GM23338 (cell line): ENCODE data around the gene ATAD3B. TPM values are rescaled to one million over a fixed set of nuclear protein-coding genes. Genes with fewer than 3 reads are reported as not detected.
A peak's percentile ranks its signal among the peaks of the same experiment; 100 is the strongest.

Experiments used
- ATAC-seq: fragments of 200-7000 bp; cut with Tn5 transposase; 3 replicates; pipeline ENCODE4 v1.9.1; 2020
- DNase-seq: peaks from one replicate; pipeline ENCODE4 v3.0.0-alpha.2; 2015; ENCODE audit warnings: low spot score
- H2AFZ ChIP-seq: fragments of 200-600 bp; sonication (generic); 2 replicates; pipeline ENCODE4 v1.8.0; 2016; ENCODE audit warnings: antibody characterized with exemption, mild to moderate bottlenecking, moderate library complexity
- H3F3A ChIP-seq: fragments of 200-600 bp; sonication (generic); replicated peaks from 2 replicates; pipeline ENCODE4 v1.8.0; 2017; ENCODE audit warnings: antibody characterized with exemption, mixed run types, low read depth
- H3K27ac ChIP-seq: fragments of 200-600 bp; sonication (generic); 2 replicates; pipeline ENCODE4 v1.6.1; 2016; ENCODE audit warnings: low read depth
- H3K27me3 ChIP-seq: fragments of 200-600 bp; sonication (generic); 2 replicates; pipeline ENCODE4 v1.8.0; 2016; ENCODE audit warnings: mild to moderate bottlenecking, mixed run types, moderate library complexity; ENCODE audit not compliant: insufficient read depth
- H3K36me3 ChIP-seq: fragments of 200-600 bp; sonication (generic); 2 replicates; pipeline ENCODE4 v1.8.0; 2016; ENCODE audit warnings: mild to moderate bottlenecking; ENCODE audit not compliant: insufficient read depth
- H3K4me1 ChIP-seq: fragments of 200-600 bp; sonication (generic); 2 replicates; pipeline ENCODE4 v1.8.0; 2016; ENCODE audit warnings: mild to moderate bottlenecking, moderate library complexity; ENCODE audit not compliant: insufficient read depth
- H3K4me2 ChIP-seq: fragments of 200-600 bp; sonication (generic); 2 replicates; pipeline ENCODE4 v1.7.1; 2017; ENCODE audit warnings: mixed run types
- H3K4me3 ChIP-seq: fragments of 200-600 bp; sonication (generic); 2 replicates; pipeline ENCODE4 v1.6.1; 2016; ENCODE audit warnings: mixed run types
- H3K79me2 ChIP-seq: fragments of 200-600 bp; sonication (generic); replicated peaks from 2 replicates; pipeline ENCODE4 v1.8.0; 2017; ENCODE audit warnings: mild to moderate bottlenecking; ENCODE audit not compliant: insufficient read depth
- H3K9me2 ChIP-seq: fragments of 200-600 bp; sonication (generic); 2 replicates; pipeline ENCODE4 v1.8.0; 2017; ENCODE audit not compliant: insufficient read depth
- H4K20me1 ChIP-seq: fragments of 200-600 bp; sonication (generic); replicated peaks from 2 replicates; pipeline ENCODE4 v1.8.0; 2017; ENCODE audit warnings: mild to moderate bottlenecking; ENCODE audit not compliant: insufficient read depth
- H3K27ac Mint-ChIP-seq: 2 replicates; pipeline ENCODE4 v1.8.0; 2020; ENCODE audit warnings: inconsistent platforms, mild to moderate bottlenecking, moderate library complexity, mixed read lengths
- H3K27me3 Mint-ChIP-seq: 3 replicates; pipeline ENCODE4 v1.8.0; 2022; ENCODE audit warnings: low read depth, mild to moderate bottlenecking, moderate library complexity, mixed read lengths, inconsistent platforms; ENCODE audit not compliant: insufficient read depth, poor library complexity
- H3K36me3 Mint-ChIP-seq: 3 replicates; pipeline ENCODE4 v1.8.0; 2021; ENCODE audit warnings: low read depth, mild to moderate bottlenecking, inconsistent platforms, moderate library complexity, mixed read lengths
- H3K4me1 Mint-ChIP-seq: 3 replicates; pipeline ENCODE4 v1.8.0; 2020; ENCODE audit warnings: mild to moderate bottlenecking, inconsistent platforms, mixed read lengths
- H3K4me3 Mint-ChIP-seq: 3 replicates; pipeline ENCODE4 v1.8.0; 2021; ENCODE audit warnings: moderate library complexity, mild to moderate bottlenecking, inconsistent platforms, mixed read lengths
- H3K9me3 Mint-ChIP-seq: 3 replicates; pipeline ENCODE4 v1.8.0; 2020; ENCODE audit warnings: moderate library complexity, mild to moderate bottlenecking, inconsistent platforms, mixed read lengths
- CREB1 ChIP-seq: fragments of 250-450 bp; sonication (Bioruptor Pico); IDR thresholded peaks from 2 replicates; pipeline ENCODE4 v1.5.0; 2020; ENCODE audit warnings: low read depth, mild to moderate bottlenecking, moderate library complexity
- EZH2 ChIP-seq: fragments of 200-600 bp; sonication (generic); IDR thresholded peaks from one replicate; pipeline ENCODE4 v1.8.0; 2017; ENCODE audit warnings: antibody characterized with exemption, mild to moderate bottlenecking, low read depth; ENCODE audit not compliant: unreplicated experiment
- JUNB ChIP-seq: IDR thresholded peaks from one replicate; pipeline ENCODE4 v1.6.1; 2016; ENCODE audit warnings: antibody characterized with exemption; ENCODE audit not compliant: unreplicated experiment
- NANOG ChIP-seq: IDR thresholded peaks from 2 replicates; pipeline ENCODE4 v1.6.1; 2016; ENCODE audit warnings: antibody characterized with exemption, borderline replicate concordance
- STAT1 ChIP-seq: IDR thresholded peaks from one replicate; pipeline ENCODE4 v1.6.1; 2016; ENCODE audit warnings: antibody characterized with exemption; ENCODE audit not compliant: unreplicated experiment
- ZNF114 ChIP-seq: fragments of 250-450 bp; sonication (Bioruptor Pico); IDR thresholded peaks from 2 replicates; pipeline ENCODE4 v1.5.0; 2020; ENCODE audit warnings: mild to moderate bottlenecking, moderate library complexity
- ZNF331 ChIP-seq: fragments of 250-450 bp; sonication (Bioruptor Pico); IDR thresholded peaks from 2 replicates; pipeline ENCODE4 v1.5.0; 2020; ENCODE audit warnings: low read depth, mild to moderate bottlenecking, moderate library complexity
- polyA plus RNA-seq: library from polyadenylated mRNA; unstranded; fragments of >200 nt; fragmentation: Nextera tagmentation; extraction: Ambion mirVana; gene quantifications from 2 replicates; pipeline ENCODE4 v1.2.1, GENCODE V29; 2016
- total RNA-seq: library from RNA; depleted of rRNA; stranded (reverse); fragments of >200 nt; shearing (Covaris generic); gene quantifications from 2 replicates; pipeline ENCODE4 v1.2.3, GENCODE V29; 2014
- TF ChIP-seq, protein P1 (sequence below), 2 experiments: fragments of 200-600 bp in 1 of 2; sonication (generic) in 1 of 2; conservative IDR thresholded peaks; 2 replicates each; pipeline versions ENCODE4 v1.5.1 to v1.6.1; 2016 to 2017; ENCODE audit warnings: antibody characterized with exemption in 2 of 2, low read depth in 2 of 2, mild to moderate bottlenecking in 2 of 2, moderate library complexity in 1 of 2
- TF ChIP-seq, protein P2 (sequence below): IDR thresholded peaks from one replicate; pipeline ENCODE4 v1.6.1; 2018; ENCODE audit warnings: antibody characterized with exemption; ENCODE audit not compliant: unreplicated experiment

The ATAD3B gene
- total and polyA plus RNA-seq, 2 experiments from 2014 or later, result 37.8 to 63.4 TPM

DNA sequence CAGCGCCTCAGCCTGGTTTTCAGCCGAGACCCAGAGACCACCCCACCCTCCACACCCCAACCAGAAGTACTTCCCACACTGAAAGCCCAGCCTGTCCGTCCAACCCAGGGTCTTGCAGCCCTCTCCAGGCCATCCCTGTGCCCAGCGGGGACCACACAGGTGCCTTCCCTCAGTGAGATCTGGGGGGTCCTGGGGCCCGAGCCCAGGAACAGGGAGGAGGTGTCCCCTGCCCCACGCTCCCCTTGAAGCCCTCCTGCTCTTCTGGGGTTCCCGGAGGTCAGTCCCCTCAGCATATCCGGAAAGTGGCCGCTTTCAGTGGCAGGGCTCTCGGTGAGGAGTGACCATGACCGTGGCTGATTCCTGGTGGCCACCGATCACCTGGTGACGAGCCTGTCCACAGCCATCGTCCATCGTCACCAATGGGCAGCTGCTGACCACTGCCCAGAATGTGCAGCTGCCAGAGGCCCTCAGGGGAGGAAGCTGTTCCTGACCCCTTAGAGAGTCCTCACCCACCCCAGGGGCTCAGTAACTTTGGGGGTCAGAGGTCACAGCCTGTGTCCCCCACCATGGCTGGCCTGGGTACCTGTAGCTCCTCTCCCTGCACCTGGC is 65.5 kb downstream of the ATAD3B start:
- no peaks in the 10 kb centered on the region for H3K27me3 ChIP-seq
- H3K4me3 Mint-ChIP-seq, result no peak overlapping the region

More for the DNA sequence above, 65.5 kb downstream of the ATAD3B start:
- TF ChIP-seq CREB1 (no peak), ZNF114 (CRISPR knock-in tag) (no peak), NANOG (no peak), EZH2 (no peak), JUNB (no peak), ZNF331 (CRISPR knock-in tag) (no peak), STAT1 (no peak)
- TF ChIP-seq, protein P1, sequence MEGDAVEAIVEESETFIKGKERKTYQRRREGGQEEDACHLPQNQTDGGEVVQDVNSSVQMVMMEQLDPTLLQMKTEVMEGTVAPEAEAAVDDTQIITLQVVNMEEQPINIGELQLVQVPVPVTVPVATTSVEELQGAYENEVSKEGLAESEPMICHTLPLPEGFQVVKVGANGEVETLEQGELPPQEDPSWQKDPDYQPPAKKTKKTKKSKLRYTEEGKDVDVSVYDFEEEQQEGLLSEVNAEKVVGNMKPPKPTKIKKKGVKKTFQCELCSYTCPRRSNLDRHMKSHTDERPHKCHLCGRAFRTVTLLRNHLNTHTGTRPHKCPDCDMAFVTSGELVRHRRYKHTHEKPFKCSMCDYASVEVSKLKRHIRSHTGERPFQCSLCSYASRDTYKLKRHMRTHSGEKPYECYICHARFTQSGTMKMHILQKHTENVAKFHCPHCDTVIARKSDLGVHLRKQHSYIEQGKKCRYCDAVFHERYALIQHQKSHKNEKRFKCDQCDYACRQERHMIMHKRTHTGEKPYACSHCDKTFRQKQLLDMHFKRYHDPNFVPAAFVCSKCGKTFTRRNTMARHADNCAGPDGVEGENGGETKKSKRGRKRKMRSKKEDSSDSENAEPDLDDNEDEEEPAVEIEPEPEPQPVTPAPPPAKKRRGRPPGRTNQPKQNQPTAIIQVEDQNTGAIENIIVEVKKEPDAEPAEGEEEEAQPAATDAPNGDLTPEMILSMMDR (conservative IDR thresholded peaks at IDR 0.05; ENCODE audit: low read depth in 2 of 2), result 0 out of 4 replicates have a peak, but pooled peaks of 1 of the 2 experiments have one; percentile 1
- TF ChIP-seq, protein P2, sequence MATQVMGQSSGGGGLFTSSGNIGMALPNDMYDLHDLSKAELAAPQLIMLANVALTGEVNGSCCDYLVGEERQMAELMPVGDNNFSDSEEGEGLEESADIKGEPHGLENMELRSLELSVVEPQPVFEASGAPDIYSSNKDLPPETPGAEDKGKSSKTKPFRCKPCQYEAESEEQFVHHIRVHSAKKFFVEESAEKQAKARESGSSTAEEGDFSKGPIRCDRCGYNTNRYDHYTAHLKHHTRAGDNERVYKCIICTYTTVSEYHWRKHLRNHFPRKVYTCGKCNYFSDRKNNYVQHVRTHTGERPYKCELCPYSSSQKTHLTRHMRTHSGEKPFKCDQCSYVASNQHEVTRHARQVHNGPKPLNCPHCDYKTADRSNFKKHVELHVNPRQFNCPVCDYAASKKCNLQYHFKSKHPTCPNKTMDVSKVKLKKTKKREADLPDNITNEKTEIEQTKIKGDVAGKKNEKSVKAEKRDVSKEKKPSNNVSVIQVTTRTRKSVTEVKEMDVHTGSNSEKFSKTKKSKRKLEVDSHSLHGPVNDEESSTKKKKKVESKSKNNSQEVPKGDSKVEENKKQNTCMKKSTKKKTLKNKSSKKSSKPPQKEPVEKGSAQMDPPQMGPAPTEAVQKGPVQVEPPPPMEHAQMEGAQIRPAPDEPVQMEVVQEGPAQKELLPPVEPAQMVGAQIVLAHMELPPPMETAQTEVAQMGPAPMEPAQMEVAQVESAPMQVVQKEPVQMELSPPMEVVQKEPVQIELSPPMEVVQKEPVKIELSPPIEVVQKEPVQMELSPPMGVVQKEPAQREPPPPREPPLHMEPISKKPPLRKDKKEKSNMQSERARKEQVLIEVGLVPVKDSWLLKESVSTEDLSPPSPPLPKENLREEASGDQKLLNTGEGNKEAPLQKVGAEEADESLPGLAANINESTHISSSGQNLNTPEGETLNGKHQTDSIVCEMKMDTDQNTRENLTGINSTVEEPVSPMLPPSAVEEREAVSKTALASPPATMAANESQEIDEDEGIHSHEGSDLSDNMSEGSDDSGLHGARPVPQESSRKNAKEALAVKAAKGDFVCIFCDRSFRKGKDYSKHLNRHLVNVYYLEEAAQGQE, result no peak
- Histone ChIP-seq H4K20me1 (peaks cover 4% of the 10 kb centered on the region; the same call in 1 of the 2 replicates), H3K4me1 (no peaks in the 10 kb centered on the region; the same call in 1 of the 2 replicates), H3K4me2 (no peak overlapping the region), H3K27ac (no peak overlapping the region), H3K36me3 (no peaks in the 10 kb centered on the region), H2AFZ (no peak overlapping the region), H3K4me3 (no peak overlapping the region), H3K79me2 (no peaks in the 10 kb centered on the region), H3K9me2 (no peaks in the 10 kb centered on the region), H3F3A (peaks cover 24% of the 10 kb centered on the region)
- H3K9me3 Mint-ChIP-seq, result 0 out of 3 replicates have a peak, but pooled peaks cover 2% of the 10 kb centered on the region
- H3K27ac Mint-ChIP-seq, result 0 out of 2 replicates have a peak overlapping the region, but pooled peaks have one; percentile 59
- ATAC-seq, result no peak
- peaks cover 8% of the 10 kb centered on the region for H3K4me1 Mint-ChIP-seq
- no peak for DNase-seq
- H3K36me3 Mint-ChIP-seq, result peaks cover 14% of the 10 kb centered on the region
- H3K27me3 Mint-ChIP-seq, result peaks cover 16% of the 10 kb centered on the region
